HepG2 (cell line): ENCODE measurements around the gene COPZ1. TPM values are rescaled to one million over a fixed set of nuclear protein-coding genes. Genes with fewer than 3 reads are reported as not detected.

Source experiments
- ARNT2 ChIP-seq: sonication (generic); formaldehyde crosslinking; IDR thresholded peaks from 2 replicates; pipeline ENCODE4 v1.8.0; 2022; ENCODE audit warnings: mild to moderate bottlenecking, low read depth, missing genetic modification reagents, moderate library complexity
- BCL6 ChIP-seq: IDR thresholded peaks from 2 replicates; pipeline ENCODE4 v1.6.1; 2016; ENCODE audit warnings: missing genetic modification reagents, missing compliant biosample characterization
- FIP1L1 ChIP-seq: fragments of 200-400 bp; formaldehyde crosslinking; IDR thresholded peaks from 2 replicates; pipeline ENCODE4 v1.6.1; 2018; ENCODE audit warnings: low read depth, mild to moderate bottlenecking, low read length, moderate library complexity, borderline replicate concordance; ENCODE audit not compliant: insufficient read depth
- FOSL2 ChIP-seq: sonication (generic); formaldehyde crosslinking; IDR thresholded peaks from 2 replicates; pipeline ENCODE4 v1.4.0; 2020; ENCODE audit warnings: missing genetic modification reagents
- HOXA5 ChIP-seq: sonication (generic); formaldehyde crosslinking; IDR thresholded peaks from 2 replicates; pipeline ENCODE4 v1.4.0; 2020; ENCODE audit warnings: missing genetic modification reagents
- MLLT10 ChIP-seq: sonication (generic); formaldehyde crosslinking; IDR thresholded peaks from 2 replicates; pipeline ENCODE4 v1.4.0; 2020; ENCODE audit warnings: missing genetic modification reagents
- MTF2 ChIP-seq: sonication (generic); formaldehyde crosslinking; IDR thresholded peaks from 2 replicates; pipeline ENCODE4 v1.5.0; 2020; ENCODE audit warnings: missing genetic modification reagents, borderline replicate concordance
- NFIC ChIP-seq: IDR thresholded peaks from 2 replicates; pipeline ENCODE4 v1.6.1; 2012; ENCODE audit warnings: mild to moderate bottlenecking, low read length, inconsistent platforms
- RXRB ChIP-seq: IDR thresholded peaks from 2 replicates; pipeline ENCODE4 v1.6.1; 2016; ENCODE audit warnings: borderline replicate concordance, missing genetic modification reagents, missing compliant biosample characterization
- SIX4 ChIP-seq: sonication (generic); formaldehyde crosslinking; IDR thresholded peaks from 2 replicates; pipeline ENCODE4 v1.4.0; 2020; ENCODE audit warnings: missing genetic modification reagents
- SP2 ChIP-seq: sonication (generic); formaldehyde crosslinking; IDR thresholded peaks from 2 replicates; pipeline ENCODE4 v1.5.1; 2020; ENCODE audit warnings: mild to moderate bottlenecking, missing genetic modification reagents
- TRIM24 ChIP-seq: sonication (generic); formaldehyde crosslinking; IDR thresholded peaks from 2 replicates; pipeline ENCODE4 v1.8.0; 2022; ENCODE audit warnings: mild to moderate bottlenecking, missing genetic modification reagents
- ZFP37 ChIP-seq: sonication (generic); formaldehyde crosslinking; IDR thresholded peaks from 2 replicates; pipeline ENCODE4 v1.4.0; 2020; ENCODE audit warnings: missing genetic modification reagents, borderline replicate concordance
- ZKSCAN8 ChIP-seq: IDR thresholded peaks from 2 replicates; pipeline ENCODE4 v1.6.1; 2016; ENCODE audit warnings: borderline replicate concordance, missing genetic modification reagents, missing compliant biosample characterization
- ZNF274 ChIP-seq: sonication (generic); formaldehyde crosslinking; IDR thresholded peaks from 2 replicates; pipeline ENCODE4 v1.5.1; 2020; ENCODE audit warnings: mild to moderate bottlenecking, missing genetic modification reagents
- ZNF292 ChIP-seq: sonication (generic); formaldehyde crosslinking; IDR thresholded peaks from 2 replicates; pipeline ENCODE4 v1.8.1; 2022; ENCODE audit warnings: mild to moderate bottlenecking, low read depth, missing genetic modification reagents, borderline replicate concordance
- ZNF562 ChIP-seq: sonication (generic); formaldehyde crosslinking; IDR thresholded peaks from 2 replicates; pipeline ENCODE4 v1.8.0; 2022; ENCODE audit warnings: missing genetic modification reagents, borderline replicate concordance
- ZNF616 ChIP-seq: sonication (generic); formaldehyde crosslinking; IDR thresholded peaks from 2 replicates; pipeline ENCODE4 v1.5.0; 2020; ENCODE audit warnings: low read depth, mild to moderate bottlenecking, missing genetic modification reagents
- polyA plus RNA-seq, 8 experiments: library from polyadenylated mRNA; depleted of rRNA in 3 of 8; stranded (reverse) in 7 of 8; unstranded in 1 of 8; fragments of >200 nt; fragmentation: Illumina TruSeq in 4 of 8; extraction: Trizol in 4 of 8; gene quantifications; 2 replicates each; pipeline versions ENCODE4 v1.2.1 to v1.2.3, GENCODE V29; 2011 to 2016; ENCODE audit warnings: low read depth in 4 of 8, missing spikeins in 1 of 8, mixed read lengths in 1 of 8; ENCODE audit not compliant: insufficient read depth in 1 of 8
- total RNA-seq, 5 experiments: library from RNA; depleted of rRNA; stranded (reverse); fragments of >200 nt; fragmentation: Illumina TruSeq; extraction: Trizol; gene quantifications; 2 replicates each; pipeline ENCODE4 v1.2.3, GENCODE V29; 2016; ENCODE audit warnings: low read depth in 1 of 5
- TF ChIP-seq, protein P1 (sequence below): sonication (generic); formaldehyde crosslinking; IDR thresholded peaks from 2 replicates; pipeline ENCODE4 v1.4.0; 2020; ENCODE audit warnings: missing genetic modification reagents, mild to moderate bottlenecking, borderline replicate concordance
- TF ChIP-seq, protein P2 (sequence below): sonication (generic); formaldehyde crosslinking; IDR thresholded peaks from 2 replicates; pipeline ENCODE4 v1.4.0; 2020; ENCODE audit warnings: missing genetic modification reagents
- TF ChIP-seq, protein P3 (sequence below): IDR thresholded peaks from 2 replicates; pipeline ENCODE4 v1.6.1; 2016; ENCODE audit warnings: low read depth, borderline replicate concordance
- TF ChIP-seq, protein P4 (sequence below): sonication (generic); formaldehyde crosslinking; IDR thresholded peaks from 2 replicates; pipeline ENCODE4 v1.5.0; 2020; ENCODE audit warnings: missing genetic modification reagents
- TF ChIP-seq, protein P5 (sequence below): sonication (generic); formaldehyde crosslinking; IDR thresholded peaks from 2 replicates; pipeline ENCODE4 v1.5.1; 2020; ENCODE audit warnings: mild to moderate bottlenecking, missing genetic modification reagents, moderate library complexity

Gene COPZ1
- total and polyA plus RNA-seq, 2 of the 13 experiments (the other 11 are each of a cell fraction or from before 2014, with no cell fraction given): 125 to 184 TPM

DNA sequence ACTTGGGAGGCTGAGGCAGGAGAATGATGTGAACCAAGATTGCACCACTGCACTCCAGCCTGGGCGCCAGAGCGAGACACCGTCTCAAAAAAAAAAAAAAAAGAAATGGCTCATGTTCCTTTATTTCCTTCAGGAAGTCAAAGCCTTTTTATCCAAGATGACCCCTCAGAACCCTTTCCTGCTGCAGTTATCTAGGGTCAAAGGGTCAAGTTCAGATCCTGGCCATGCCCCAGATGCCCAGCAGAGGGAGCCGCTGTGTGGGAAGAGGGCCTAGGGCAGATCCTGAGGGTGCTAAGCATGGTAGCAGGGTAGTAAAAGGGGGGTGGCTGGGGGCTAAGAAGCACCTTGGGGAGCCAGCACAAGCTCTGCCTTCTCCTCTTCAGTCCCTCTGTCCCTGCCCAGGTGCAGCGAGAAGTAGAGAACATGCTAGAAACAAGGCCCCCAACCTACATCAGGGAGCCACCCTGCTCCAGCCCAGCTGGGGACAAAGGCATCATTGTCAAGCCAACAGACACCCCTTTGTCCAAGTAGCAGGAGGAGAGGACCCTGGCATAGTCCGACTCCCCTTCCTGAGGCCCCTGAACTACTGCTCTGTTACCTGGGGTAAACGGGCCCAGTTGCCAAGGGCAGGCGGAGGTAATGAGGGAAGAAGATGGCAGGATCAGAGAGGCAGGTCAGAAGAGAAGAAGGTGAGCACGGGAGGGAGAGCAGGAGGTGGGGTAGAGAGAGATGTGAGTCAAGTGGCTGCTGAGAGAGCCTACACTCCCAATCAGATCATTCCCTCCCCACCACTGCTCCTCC, 30.6 kb upstream of the COPZ1 start (continued):
- TF ChIP-seq, protein P1, sequence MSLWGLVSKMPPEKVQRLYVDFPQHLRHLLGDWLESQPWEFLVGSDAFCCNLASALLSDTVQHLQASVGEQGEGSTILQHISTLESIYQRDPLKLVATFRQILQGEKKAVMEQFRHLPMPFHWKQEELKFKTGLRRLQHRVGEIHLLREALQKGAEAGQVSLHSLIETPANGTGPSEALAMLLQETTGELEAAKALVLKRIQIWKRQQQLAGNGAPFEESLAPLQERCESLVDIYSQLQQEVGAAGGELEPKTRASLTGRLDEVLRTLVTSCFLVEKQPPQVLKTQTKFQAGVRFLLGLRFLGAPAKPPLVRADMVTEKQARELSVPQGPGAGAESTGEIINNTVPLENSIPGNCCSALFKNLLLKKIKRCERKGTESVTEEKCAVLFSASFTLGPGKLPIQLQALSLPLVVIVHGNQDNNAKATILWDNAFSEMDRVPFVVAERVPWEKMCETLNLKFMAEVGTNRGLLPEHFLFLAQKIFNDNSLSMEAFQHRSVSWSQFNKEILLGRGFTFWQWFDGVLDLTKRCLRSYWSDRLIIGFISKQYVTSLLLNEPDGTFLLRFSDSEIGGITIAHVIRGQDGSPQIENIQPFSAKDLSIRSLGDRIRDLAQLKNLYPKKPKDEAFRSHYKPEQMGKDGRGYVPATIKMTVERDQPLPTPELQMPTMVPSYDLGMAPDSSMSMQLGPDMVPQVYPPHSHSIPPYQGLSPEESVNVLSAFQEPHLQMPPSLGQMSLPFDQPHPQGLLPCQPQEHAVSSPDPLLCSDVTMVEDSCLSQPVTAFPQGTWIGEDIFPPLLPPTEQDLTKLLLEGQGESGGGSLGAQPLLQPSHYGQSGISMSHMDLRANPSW (CRISPR knock-in tag): no peak
- TF ChIP-seq ZNF274 (CRISPR knock-in tag): 0 out of 2 replicates have a peak, but pooled peaks have one; percentile 45
- 0 out of 2 replicates have a peak, but pooled peaks have one; percentile 31 for TF ChIP-seq FIP1L1
- no peak for TF ChIP-seq MLLT10 (CRISPR knock-in tag)
- TF ChIP-seq ZKSCAN8 (CRISPR knock-in tag): no peak
- TF ChIP-seq, protein P2, sequence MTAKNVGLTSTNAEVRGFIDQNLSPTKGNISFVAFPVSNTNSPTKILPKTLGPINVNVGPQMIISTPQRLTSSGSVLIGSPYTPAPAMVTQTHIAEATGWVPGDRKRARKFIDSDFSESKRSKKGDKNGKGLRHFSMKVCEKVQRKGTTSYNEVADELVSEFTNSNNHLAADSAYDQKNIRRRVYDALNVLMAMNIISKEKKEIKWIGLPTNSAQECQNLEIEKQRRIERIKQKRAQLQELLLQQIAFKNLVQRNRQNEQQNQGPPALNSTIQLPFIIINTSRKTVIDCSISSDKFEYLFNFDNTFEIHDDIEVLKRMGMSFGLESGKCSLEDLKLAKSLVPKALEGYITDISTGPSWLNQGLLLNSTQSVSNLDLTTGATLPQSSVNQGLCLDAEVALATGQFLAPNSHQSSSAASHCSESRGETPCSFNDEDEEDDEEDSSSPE (CRISPR knock-in tag): no peak
- TF ChIP-seq BCL6 (CRISPR knock-in tag): peak; percentile 65
- TF ChIP-seq, protein P3, sequence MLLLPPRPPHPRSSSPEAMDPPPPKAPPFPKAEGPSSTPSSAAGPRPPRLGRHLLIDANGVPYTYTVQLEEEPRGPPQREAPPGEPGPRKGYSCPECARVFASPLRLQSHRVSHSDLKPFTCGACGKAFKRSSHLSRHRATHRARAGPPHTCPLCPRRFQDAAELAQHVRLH (CRISPR knock-in tag): no peak; the same call in 1 of the 2 replicates
- TF ChIP-seq TRIM24: no peak
- peak; percentile 94 for TF ChIP-seq RXRB (CRISPR knock-in tag)
- no peak for TF ChIP-seq HOXA5 (CRISPR knock-in tag)
- TF ChIP-seq, protein P4, sequence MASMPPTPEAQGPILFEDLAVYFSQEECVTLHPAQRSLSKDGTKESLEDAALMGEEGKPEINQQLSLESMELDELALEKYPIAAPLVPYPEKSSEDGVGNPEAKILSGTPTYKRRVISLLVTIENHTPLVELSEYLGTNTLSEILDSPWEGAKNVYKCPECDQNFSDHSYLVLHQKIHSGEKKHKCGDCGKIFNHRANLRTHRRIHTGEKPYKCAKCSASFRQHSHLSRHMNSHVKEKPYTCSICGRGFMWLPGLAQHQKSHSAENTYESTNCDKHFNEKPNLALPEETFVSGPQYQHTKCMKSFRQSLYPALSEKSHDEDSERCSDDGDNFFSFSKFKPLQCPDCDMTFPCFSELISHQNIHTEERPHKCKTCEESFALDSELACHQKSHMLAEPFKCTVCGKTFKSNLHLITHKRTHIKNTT: no peak
- TF ChIP-seq SIX4 (CRISPR knock-in tag): no peak
- TF ChIP-seq ZFP37 (CRISPR knock-in tag): no peak
- no peak for TF ChIP-seq ZNF616 (CRISPR knock-in tag)
- no peak; the same call in 1 of the 2 replicates for TF ChIP-seq ZNF292 (CRISPR knock-in tag)
- no peak for TF ChIP-seq MTF2
- no peak for TF ChIP-seq ZNF562 (CRISPR knock-in tag)
- peak; percentile 42; the same call in 1 of the 2 replicates for TF ChIP-seq ARNT2 (CRISPR knock-in tag)
- TF ChIP-seq FOSL2: peak; percentile 23; the same call in 1 of the 2 replicates
- TF ChIP-seq SP2 (CRISPR knock-in tag): peak; percentile 32; the same call in 1 of the 2 replicates
- TF ChIP-seq, protein P5, sequence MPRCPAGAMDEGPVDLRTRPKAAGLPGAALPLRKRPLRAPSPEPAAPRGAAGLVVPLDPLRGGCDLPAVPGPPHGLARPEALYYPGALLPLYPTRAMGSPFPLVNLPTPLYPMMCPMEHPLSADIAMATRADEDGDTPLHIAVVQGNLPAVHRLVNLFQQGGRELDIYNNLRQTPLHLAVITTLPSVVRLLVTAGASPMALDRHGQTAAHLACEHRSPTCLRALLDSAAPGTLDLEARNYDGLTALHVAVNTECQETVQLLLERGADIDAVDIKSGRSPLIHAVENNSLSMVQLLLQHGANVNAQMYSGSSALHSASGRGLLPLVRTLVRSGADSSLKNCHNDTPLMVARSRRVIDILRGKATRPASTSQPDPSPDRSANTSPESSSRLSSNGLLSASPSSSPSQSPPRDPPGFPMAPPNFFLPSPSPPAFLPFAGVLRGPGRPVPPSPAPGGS (CRISPR knock-in tag): 0 out of 2 replicates have a peak, but pooled peaks have one; percentile 53
- no peak for TF ChIP-seq NFIC
